HL-60 (cell line): ENCODE data around the gene ACER1.

Source experiments
- POLR2AphosphoS5 ChIP-seq: IDR thresholded peaks from 2 replicates; pipeline ENCODE4 v1.6.1; 2012; ENCODE audit warnings: low read depth
- TF ChIP-seq, protein P1 (sequence below): IDR thresholded peaks from one replicate; pipeline ENCODE4 v1.5.1; 2011; ENCODE audit warnings: low read length, control low read depth, inconsistent platforms; ENCODE audit not compliant: insufficient read depth
- TF ChIP-seq, protein P2 (sequence below): IDR thresholded peaks from 2 replicates; pipeline ENCODE4 v1.6.1; 2012; ENCODE audit warnings: low read depth; ENCODE audit not compliant: insufficient replicate concordance

DNA sequence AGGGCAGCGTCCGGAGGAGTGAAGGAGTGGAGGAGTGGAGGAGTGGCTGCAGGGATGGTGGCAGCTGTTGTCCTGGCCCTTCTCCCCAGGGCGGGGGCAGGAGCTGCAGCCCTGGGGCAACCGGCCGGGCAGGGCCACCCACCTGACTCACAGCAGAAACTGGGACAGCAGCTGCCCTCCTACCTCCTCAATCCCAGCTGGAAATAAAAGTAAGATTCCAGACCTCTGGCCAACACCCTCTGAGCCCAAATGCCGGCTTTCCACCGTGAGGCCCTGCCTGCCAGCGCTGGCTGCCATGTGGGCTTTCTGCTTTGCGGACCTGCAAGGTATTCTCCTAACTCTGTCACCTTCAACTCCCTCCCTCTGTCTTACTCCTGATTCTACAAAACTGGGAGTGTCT lies 24.6 kb upstream of the ACER1 start:
- TF ChIP-seq, protein P1, sequence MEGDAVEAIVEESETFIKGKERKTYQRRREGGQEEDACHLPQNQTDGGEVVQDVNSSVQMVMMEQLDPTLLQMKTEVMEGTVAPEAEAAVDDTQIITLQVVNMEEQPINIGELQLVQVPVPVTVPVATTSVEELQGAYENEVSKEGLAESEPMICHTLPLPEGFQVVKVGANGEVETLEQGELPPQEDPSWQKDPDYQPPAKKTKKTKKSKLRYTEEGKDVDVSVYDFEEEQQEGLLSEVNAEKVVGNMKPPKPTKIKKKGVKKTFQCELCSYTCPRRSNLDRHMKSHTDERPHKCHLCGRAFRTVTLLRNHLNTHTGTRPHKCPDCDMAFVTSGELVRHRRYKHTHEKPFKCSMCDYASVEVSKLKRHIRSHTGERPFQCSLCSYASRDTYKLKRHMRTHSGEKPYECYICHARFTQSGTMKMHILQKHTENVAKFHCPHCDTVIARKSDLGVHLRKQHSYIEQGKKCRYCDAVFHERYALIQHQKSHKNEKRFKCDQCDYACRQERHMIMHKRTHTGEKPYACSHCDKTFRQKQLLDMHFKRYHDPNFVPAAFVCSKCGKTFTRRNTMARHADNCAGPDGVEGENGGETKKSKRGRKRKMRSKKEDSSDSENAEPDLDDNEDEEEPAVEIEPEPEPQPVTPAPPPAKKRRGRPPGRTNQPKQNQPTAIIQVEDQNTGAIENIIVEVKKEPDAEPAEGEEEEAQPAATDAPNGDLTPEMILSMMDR = no peak
- TF ChIP-seq POLR2AphosphoS5 = no peak
- TF ChIP-seq, protein P2, sequence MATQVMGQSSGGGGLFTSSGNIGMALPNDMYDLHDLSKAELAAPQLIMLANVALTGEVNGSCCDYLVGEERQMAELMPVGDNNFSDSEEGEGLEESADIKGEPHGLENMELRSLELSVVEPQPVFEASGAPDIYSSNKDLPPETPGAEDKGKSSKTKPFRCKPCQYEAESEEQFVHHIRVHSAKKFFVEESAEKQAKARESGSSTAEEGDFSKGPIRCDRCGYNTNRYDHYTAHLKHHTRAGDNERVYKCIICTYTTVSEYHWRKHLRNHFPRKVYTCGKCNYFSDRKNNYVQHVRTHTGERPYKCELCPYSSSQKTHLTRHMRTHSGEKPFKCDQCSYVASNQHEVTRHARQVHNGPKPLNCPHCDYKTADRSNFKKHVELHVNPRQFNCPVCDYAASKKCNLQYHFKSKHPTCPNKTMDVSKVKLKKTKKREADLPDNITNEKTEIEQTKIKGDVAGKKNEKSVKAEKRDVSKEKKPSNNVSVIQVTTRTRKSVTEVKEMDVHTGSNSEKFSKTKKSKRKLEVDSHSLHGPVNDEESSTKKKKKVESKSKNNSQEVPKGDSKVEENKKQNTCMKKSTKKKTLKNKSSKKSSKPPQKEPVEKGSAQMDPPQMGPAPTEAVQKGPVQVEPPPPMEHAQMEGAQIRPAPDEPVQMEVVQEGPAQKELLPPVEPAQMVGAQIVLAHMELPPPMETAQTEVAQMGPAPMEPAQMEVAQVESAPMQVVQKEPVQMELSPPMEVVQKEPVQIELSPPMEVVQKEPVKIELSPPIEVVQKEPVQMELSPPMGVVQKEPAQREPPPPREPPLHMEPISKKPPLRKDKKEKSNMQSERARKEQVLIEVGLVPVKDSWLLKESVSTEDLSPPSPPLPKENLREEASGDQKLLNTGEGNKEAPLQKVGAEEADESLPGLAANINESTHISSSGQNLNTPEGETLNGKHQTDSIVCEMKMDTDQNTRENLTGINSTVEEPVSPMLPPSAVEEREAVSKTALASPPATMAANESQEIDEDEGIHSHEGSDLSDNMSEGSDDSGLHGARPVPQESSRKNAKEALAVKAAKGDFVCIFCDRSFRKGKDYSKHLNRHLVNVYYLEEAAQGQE = no peak
